Measurements from ENCODE around the gene CEACAM4. TPM values are rescaled to one million over a fixed set of nuclear protein-coding genes. Genes with fewer than 3 reads are reported as not detected.

CEACAM4 gene
- total and polyA plus RNA-seq, 2 of the 4 experiments (the other 2 are of a cell fraction): not detected

DNA sequence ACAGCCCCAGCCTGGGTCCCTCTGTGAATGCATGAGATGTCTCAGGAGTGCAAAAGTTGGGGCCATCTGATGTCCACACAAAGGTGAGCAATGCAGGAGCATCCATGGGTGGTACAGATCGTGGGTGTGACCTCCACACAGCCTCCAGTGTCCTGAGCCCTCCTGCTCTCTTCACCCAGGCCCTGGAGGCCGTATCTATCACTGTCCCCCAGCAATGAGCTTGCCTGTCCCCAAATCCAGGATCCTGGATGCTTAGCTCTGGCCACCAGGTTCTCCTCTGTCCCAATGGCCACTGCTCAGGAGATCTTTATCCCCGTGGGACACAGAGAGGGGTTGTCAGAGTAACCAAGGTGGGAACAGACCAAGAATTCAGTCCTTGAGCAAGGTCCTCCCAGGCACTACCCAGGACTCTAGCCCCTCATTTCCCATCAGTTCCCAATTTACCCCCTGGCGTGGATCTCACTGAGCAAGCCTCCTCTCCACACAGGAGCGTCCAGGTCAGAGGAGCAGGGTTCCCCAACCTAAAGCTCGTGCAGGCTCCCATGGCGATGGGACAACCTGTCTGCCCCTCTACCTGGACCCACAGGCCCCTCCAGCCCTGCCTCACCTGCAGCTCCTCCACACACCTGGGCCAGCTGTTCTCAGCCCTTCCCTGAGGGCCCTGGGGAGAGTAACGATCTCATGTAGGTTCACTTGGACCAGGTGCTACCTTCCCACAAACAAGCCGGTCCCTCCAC is 39.6 kb downstream of the CEACAM4 start:
- no peaks in the 10 kb centered on the region for H3K36me3 ChIP-seq (ENCODE audit: control insufficient read depth, insufficient read depth, low read length)
- no peak overlapping the region for H2BK20ac ChIP-seq (ENCODE audit: low read depth, low read length)
- H2AK5ac ChIP-seq (ENCODE audit: low read depth, low read length): no peak overlapping the region
- in situ Hi-C loops (cut with MboI; ENCODE audit: low sequenced_read_pairs): no loop called here
- no peak for DNase-seq
- no peak overlapping the region for H4K5ac ChIP-seq (ENCODE audit: low read depth, low read length)
- H4K91ac ChIP-seq (ENCODE audit: insufficient read depth, low read depth, low read length): no peak overlapping the region
- no peak for TF ChIP-seq CEBPB (IDR thresholded peaks at IDR 0.05; ENCODE audit: low read depth, low read length)
- TF ChIP-seq, protein P1, sequence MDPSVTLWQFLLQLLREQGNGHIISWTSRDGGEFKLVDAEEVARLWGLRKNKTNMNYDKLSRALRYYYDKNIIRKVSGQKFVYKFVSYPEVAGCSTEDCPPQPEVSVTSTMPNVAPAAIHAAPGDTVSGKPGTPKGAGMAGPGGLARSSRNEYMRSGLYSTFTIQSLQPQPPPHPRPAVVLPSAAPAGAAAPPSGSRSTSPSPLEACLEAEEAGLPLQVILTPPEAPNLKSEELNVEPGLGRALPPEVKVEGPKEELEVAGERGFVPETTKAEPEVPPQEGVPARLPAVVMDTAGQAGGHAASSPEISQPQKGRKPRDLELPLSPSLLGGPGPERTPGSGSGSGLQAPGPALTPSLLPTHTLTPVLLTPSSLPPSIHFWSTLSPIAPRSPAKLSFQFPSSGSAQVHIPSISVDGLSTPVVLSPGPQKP (IDR thresholded peaks at IDR 0.05; ENCODE audit: borderline replicate concordance, low read depth, low read length): no peak
- no peaks in the 10 kb centered on the region for H3K9me3 ChIP-seq (ENCODE audit: control insufficient read depth, insufficient read depth, low read length)
- H3K56ac ChIP-seq (ENCODE audit: extremely low read depth, insufficient read depth, low read length): no peak overlapping the region
- H2AFZ ChIP-seq (replicated peaks; ENCODE audit: low read length, poor library complexity): no peak overlapping the region
- no peaks in the 10 kb centered on the region for H3K4me1 ChIP-seq (ENCODE audit: control insufficient read depth, insufficient read depth, low read length)
- H2BK120ac ChIP-seq (ENCODE audit: low read depth, low read length): no peak overlapping the region
- H3K9ac ChIP-seq (ENCODE audit: low read depth, low read length): no peak overlapping the region
- intact Hi-C loops (cut with micrococcal nuclease): no loop called here
- H4K8ac ChIP-seq (ENCODE audit: low read depth in 2 of 2, low read length in 2 of 2): no peak overlapping the region
- H3K4ac ChIP-seq (ENCODE audit: low read depth, low read length): no peak overlapping the region
- no peaks in the 10 kb centered on the region; the same call in 1 of the 2 replicates for H4K20me1 ChIP-seq (ENCODE audit: insufficient read depth, low read length)
- no peak overlapping the region for H2BK15ac ChIP-seq (ENCODE audit: low read depth, low read length)
- H3K9me1 ChIP-seq (ENCODE audit: insufficient read depth, low read length): no peaks in the 10 kb centered on the region
- POLR2A ChIA-PET (ENCODE audit: unreplicated experiment): no interaction called here
- dilution Hi-C loops (cut with HindIII; ENCODE audit: low sequenced_read_pairs, unreplicated experiment): no loop called here
- no peak overlapping the region for H3K4me3 ChIP-seq (ENCODE audit: insufficient read depth, low read depth, low read length)
- no peak for ATAC-seq (ENCODE audit: low read depth)
- BruUV-seq (replicated peaks): no TSS peak
- no peak overlapping the region for H3K18ac ChIP-seq (ENCODE audit: low read depth, low read length)
- H2AK9ac ChIP-seq (replicated peaks; ENCODE audit: low read depth, low read length, poor library complexity): no peak overlapping the region
- H3K27me3 ChIP-seq (ENCODE audit: control insufficient read depth, insufficient read depth, low read length): no peaks in the 10 kb centered on the region
- H3K27ac ChIP-seq (ENCODE audit: insufficient read depth, low read length): no peak overlapping the region
- CTCF ChIA-PET: no interaction called here
- no peaks in the 10 kb centered on the region for H3K79me1 ChIP-seq (ENCODE audit: low read depth in 1 of 2, low read length in 2 of 2)
- H2BK5ac ChIP-seq (ENCODE audit: low read depth, low read length, poor library complexity, severe bottlenecking): no peak overlapping the region
- no peak overlapping the region for H3K4me2 ChIP-seq (ENCODE audit: low read depth, low read length)
- H3K23ac ChIP-seq (ENCODE audit: low read depth, low read length): no peak overlapping the region
- H3K14ac ChIP-seq (replicated peaks; ENCODE audit: low read depth, low read length): no peak overlapping the region
- 0% methylated on average over 2 of the region's 9 CpGs; no CpG with 5 or more reads in 1 of the 2 experiments for WGBS, 2 experiments (ENCODE audit: extremely low coverage in 2 of 2, insufficient read length in 1 of 2)
